AG09319 (cell line): ENCODE measurements around the gene PPIL4.

Source experiments
- DNase-seq: peaks from one replicate; pipeline ENCODE4 v3.0.0-alpha.2; 2010; ENCODE audit warnings: low read depth; ENCODE audit errors: extremely low read depth
- CTCF ChIP-seq: IDR thresholded peaks from 2 replicates; pipeline ENCODE4 v1.5.1; 2011; ENCODE audit warnings: low read depth, mild to moderate bottlenecking, inconsistent platforms, low read length, moderate library complexity

The PPIL4 gene

DNA sequence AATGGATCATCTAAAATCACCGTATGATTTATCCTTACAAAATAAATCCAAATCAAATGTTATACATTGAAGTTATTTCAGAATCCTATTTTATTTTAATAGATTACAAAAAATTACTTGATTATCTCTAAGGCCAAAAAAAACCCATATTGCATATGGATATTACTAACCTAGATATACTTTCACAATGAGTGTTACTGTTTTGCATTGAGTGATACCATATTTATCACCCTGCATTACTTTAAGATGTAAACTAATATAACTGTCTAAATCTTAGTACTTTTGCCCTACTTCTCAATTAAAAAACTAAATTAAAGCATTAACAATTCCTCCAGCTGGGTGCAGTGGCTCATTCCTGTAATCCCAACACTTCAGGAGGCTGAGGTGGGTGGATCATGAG, 11.1 kb downstream of the PPIL4 start:
- no peak for DNase-seq

DNA sequence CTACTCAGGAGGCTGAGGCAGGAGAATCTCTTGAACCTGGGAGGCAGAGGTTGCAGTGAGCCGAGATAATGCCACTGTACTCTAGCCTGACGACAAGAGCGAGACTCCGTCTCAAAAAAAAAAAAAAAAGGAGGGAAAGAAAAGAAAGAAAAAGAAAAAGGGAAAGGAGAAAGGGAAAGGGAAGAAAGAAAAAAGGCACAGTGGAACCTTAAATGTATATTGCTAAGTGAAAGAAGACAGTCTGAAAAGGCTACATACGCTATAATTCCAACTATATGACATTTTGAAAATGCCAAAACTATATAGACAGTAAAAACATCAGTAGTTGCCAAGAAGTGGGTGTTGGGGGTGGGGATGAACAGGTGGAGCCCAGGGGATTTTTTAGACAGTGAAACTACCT, 16.2 kb downstream of the PPIL4 start:
- DNase-seq = no peak
- no peak for TF ChIP-seq CTCF

More for the DNA sequence above, 11.1 kb downstream of the PPIL4 start:
- TF ChIP-seq CTCF = no peak

- no peak for DNase-seq
- no peak for TF ChIP-seq CTCF
These were observed 30.3 kb downstream of the PPIL4 start for GRCh38 chr6:149515494-149515893.

DNA sequence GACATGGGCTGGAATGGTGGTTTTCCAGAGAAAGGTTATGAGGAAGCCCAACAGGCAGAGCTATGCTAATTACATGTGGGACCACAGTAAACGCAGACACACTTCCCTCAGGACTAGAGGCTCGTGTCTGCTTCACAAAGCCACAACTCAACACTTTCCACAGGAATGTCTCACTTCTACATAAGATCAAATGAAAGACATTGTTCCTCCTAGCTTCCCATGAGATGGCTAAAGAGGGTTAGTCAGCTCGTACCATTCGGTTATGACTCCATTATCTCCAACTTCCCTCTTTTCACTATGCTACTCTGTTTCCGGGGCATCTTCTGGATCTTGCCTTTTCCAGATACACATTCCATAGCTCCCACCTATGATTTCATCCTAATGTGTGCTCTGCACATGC, 31.9 kb downstream of the PPIL4 start:
- no peak for TF ChIP-seq CTCF
- DNase-seq = no peak

DNA sequence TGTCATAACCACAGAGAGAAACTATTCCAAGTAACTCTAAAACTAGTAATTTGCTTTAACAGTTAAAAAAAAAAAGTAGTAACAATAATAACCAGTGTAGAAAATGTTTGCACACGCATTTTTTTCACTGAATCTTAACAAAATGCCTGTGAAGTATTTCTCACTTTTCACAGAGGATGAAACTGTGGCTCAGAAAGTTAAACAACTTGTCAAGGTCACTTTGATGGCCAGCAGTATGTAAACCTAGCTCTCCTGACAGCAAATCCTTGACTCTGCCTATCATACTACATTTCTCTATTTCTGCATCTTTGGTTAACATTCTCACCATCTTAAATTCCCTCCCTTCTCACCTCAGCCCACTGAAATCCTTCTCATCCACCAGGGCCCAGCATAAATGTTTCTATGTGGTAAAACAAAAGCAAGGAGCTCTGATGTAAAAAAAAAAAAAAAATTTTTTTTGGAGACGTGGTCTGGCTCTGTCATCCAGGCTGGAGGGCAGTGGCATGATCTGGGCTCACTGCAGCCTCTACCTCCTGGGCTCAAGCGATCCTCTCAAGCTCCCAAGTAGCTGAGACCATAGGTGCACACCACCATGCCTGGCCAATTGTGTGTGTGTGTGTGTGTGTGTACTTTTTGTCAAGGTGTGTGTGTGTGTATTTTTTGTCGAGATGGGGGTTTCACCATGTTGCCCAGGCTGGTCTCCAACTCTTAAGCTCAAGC, 34.9 kb downstream of the PPIL4 start:
- DNase-seq = no peak
- no peak for TF ChIP-seq CTCF

DNA sequence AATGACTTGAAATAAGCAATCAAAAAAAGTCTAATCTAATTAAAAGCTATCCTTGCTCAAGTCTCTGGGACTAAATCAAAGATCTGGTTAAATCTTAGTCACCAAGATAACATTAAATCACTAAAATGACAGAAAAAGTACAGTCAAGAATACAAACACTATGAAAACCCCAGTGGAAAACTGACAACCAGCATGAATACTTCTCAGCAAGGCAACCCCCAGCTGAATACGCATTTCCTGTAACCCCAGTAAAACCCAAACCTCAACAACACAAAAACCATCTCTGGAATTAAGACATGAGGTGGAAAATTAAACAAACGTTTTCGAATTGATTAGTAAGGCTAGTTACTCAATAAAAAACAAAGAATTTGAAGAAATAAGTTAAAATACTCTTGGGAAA, 37.4 kb downstream of the PPIL4 start:
- TF ChIP-seq CTCF = no peak
- DNase-seq = no peak

DNA sequence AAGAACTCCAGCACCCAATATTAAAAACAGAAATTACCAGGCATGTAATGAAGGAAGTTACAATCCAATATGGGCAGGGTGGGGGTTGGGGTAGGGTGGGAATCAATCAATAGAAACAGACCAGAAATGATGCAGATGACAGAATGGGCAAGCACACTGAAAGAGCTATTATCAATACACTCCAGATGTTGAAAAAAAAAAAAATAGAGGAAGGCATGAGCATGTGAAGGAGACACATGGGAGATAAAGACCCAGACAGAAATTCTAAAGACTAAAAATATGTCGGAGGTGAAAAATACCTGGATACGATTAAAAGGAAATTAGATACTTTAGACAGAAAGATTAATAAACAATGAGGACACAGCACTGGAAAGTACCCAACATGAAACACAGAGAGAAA, 42.0 kb downstream of the PPIL4 start:
- no peak for DNase-seq
- no peak for TF ChIP-seq CTCF
